Measurements from ENCODE around the gene USE1. TPM values are rescaled to one million over a fixed set of nuclear protein-coding genes. Genes with fewer than 3 reads are reported as not detected.

The USE1 gene
- total and polyA plus RNA-seq, 2 of the 4 experiments (the other 2 are of a cell fraction): 17.2 to 24.2 TPM

DNA sequence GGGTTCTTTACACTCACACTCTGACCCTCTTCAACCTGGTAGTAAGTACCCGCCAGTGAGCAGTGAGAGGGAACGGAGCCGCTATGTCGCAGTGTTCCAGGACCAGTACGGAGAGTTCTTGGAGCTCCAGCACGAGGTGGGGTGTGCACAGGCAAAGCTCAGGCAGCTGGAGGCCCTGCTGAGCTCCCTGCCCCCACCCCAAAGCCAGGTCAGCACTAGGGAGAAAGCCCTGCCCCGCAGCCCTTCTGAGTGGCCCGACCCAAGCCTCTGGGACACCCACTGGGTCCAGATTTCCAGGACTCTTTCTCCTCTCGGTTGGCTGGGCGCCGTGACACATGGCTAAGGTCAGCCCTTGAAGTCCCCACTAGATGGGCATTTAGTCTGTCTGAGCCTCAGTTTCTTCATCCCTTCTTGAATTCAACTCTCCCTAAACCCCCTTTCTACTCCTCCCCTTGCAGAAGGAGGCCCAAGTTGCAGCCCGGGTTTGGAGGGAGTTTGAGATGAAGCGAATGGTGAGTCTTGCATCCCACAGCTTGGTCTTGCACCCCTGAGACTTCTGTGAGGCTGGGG is 12.7 kb downstream of the USE1 start:
- Histone ChIP-seq H3K4ac (ENCODE audit: low read depth, low read length) (no peak overlapping the region), H3K4me1 (ENCODE audit: control insufficient read depth, insufficient read depth, low read length) (peaks cover 3% of the 10 kb centered on the region), H4K8ac (ENCODE audit: low read depth in 2 of 2, low read length in 2 of 2) (no peak overlapping the region), H3K27me3 (ENCODE audit: control insufficient read depth, insufficient read depth, low read length) (no peaks in the 10 kb centered on the region), H3K27ac (ENCODE audit: insufficient read depth, low read length) (no peak overlapping the region), H2BK5ac (ENCODE audit: low read depth, low read length, poor library complexity, severe bottlenecking) (no peak overlapping the region), H3K9me3 (ENCODE audit: control insufficient read depth, insufficient read depth, low read length) (no peaks in the 10 kb centered on the region), H3K23ac (ENCODE audit: low read depth, low read length) (no peak overlapping the region), H3K18ac (ENCODE audit: low read depth, low read length) (no peak overlapping the region), H4K20me1 (ENCODE audit: insufficient read depth, low read length) (no peaks in the 10 kb centered on the region; the same call in 1 of the 2 replicates), H2AK9ac (replicated peaks; ENCODE audit: low read depth, low read length, poor library complexity) (no peak overlapping the region), H3K56ac (ENCODE audit: extremely low read depth, insufficient read depth, low read length) (no peak overlapping the region), H3K4me2 (ENCODE audit: low read depth, low read length) (no peak overlapping the region), H4K91ac (ENCODE audit: insufficient read depth, low read depth, low read length) (no peak overlapping the region), H2AFZ (replicated peaks; ENCODE audit: low read length, poor library complexity) (no peak overlapping the region), H2BK20ac (ENCODE audit: low read depth, low read length) (no peak overlapping the region), H3K36me3 (ENCODE audit: control insufficient read depth, insufficient read depth, low read length) (peaks cover 30% of the 10 kb centered on the region), H3K79me1 (ENCODE audit: low read depth in 1 of 2, low read length in 2 of 2) (peaks cover 11 to 41% of the 10 kb centered on the region in 2 experiments), H2BK120ac (ENCODE audit: low read depth, low read length) (no peak overlapping the region), H2AK5ac (ENCODE audit: low read depth, low read length) (peak overlapping the region; percentile 21; the same call in 1 of the 2 replicates), H3K4me3 (ENCODE audit: insufficient read depth, low read depth, low read length) (no peak overlapping the region), H3K14ac (replicated peaks; ENCODE audit: low read depth, low read length) (no peak overlapping the region), H4K5ac (ENCODE audit: low read depth, low read length) (no peak overlapping the region), H3K9ac (ENCODE audit: low read depth, low read length) (no peak overlapping the region), H2BK15ac (ENCODE audit: low read depth, low read length) (no peak overlapping the region), H3K9me1 (ENCODE audit: insufficient read depth, low read length) (0 out of 2 replicates have a peak, but pooled peaks cover 8% of the 10 kb centered on the region)
- POLR2A ChIA-PET (ENCODE audit: unreplicated experiment): no interaction called here
- DNase-seq (no peak), ATAC-seq (ENCODE audit: low read depth) (no peak)
- TF ChIP-seq, protein P1, sequence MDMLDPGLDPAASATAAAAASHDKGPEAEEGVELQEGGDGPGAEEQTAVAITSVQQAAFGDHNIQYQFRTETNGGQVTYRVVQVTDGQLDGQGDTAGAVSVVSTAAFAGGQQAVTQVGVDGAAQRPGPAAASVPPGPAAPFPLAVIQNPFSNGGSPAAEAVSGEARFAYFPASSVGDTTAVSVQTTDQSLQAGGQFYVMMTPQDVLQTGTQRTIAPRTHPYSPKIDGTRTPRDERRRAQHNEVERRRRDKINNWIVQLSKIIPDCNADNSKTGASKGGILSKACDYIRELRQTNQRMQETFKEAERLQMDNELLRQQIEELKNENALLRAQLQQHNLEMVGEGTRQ (IDR thresholded peaks at IDR 0.05; ENCODE audit: low read depth, low read length): no peak
- TF ChIP-seq MAZ (IDR thresholded peaks at IDR 0.05; ENCODE audit: borderline replicate concordance, low read depth, low read length) (no peak), NFE2L2 (IDR thresholded peaks at IDR 0.05; ENCODE audit: low read depth, low read length) (no peak), POLR2A (IDR thresholded peaks at IDR 0.05; ENCODE audit: low read depth, low read length) (no peak), MXI1 (IDR thresholded peaks at IDR 0.05; ENCODE audit: borderline replicate concordance, low read depth, low read length) (no peak), FOS (IDR thresholded peaks at IDR 0.05; ENCODE audit: low read depth, low read length) (no peak)
- TF ChIP-seq, protein P2, sequence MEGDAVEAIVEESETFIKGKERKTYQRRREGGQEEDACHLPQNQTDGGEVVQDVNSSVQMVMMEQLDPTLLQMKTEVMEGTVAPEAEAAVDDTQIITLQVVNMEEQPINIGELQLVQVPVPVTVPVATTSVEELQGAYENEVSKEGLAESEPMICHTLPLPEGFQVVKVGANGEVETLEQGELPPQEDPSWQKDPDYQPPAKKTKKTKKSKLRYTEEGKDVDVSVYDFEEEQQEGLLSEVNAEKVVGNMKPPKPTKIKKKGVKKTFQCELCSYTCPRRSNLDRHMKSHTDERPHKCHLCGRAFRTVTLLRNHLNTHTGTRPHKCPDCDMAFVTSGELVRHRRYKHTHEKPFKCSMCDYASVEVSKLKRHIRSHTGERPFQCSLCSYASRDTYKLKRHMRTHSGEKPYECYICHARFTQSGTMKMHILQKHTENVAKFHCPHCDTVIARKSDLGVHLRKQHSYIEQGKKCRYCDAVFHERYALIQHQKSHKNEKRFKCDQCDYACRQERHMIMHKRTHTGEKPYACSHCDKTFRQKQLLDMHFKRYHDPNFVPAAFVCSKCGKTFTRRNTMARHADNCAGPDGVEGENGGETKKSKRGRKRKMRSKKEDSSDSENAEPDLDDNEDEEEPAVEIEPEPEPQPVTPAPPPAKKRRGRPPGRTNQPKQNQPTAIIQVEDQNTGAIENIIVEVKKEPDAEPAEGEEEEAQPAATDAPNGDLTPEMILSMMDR (conservative IDR thresholded peaks at IDR 0.05; ENCODE audit: low read depth, low read length): no peak
- CTCF ChIA-PET: no interaction called here
- 79% methylated on average over 8 of the region's 13 CpGs; no CpG with 5 or more reads in 1 of the 2 experiments for WGBS, 2 experiments (ENCODE audit: extremely low coverage in 2 of 2, insufficient read length in 1 of 2)
- intact Hi-C loops (cut with micrococcal nuclease): no loop called here
- no TSS peak for BruUV-seq (replicated peaks)
- in situ Hi-C loops (cut with MboI; ENCODE audit: low sequenced_read_pairs): no loop called here
- dilution Hi-C loops (cut with HindIII; ENCODE audit: low sequenced_read_pairs, unreplicated experiment): no loop called here

All from IMR-90 (cell line).